GM10266 (cell line): Measurements from ENCODE around the gene DHX40.
"Not testable (repeated sequence)": the region's sequence is repeated elsewhere in the genome, so short reads cannot be mapped to it uniquely, and the experiment has no call there.

Experiments
- DNase-seq: peaks from one replicate; pipeline ENCODE4 v3.0.0; 2012; ENCODE audit errors: extremely low spot score
- CTCF ChIP-seq: IDR thresholded peaks from 2 replicates; pipeline ENCODE4 v1.5.1; 2012; ENCODE audit warnings: mild to moderate bottlenecking, low read depth; ENCODE audit not compliant: control insufficient read depth, insufficient read depth; ENCODE audit errors: missing control alignments

Gene DHX40

GRCh38 chr17:59652119-59652518 lies 86.7 kb downstream of the DHX40 start:
- DNase-seq: no peak
- no peak for TF ChIP-seq CTCF

GRCh38 chr17:59656624-59657023 lies 91.2 kb downstream of the DHX40 start:
- not testable (repeated sequence) for DNase-seq
